ENCODE results near the gene OVOL1.

- no peak for TF ChIP-seq POLR2A (IDR thresholded peaks at IDR 0.05; ENCODE audit: extremely low read depth, insufficient read length)
- TF ChIP-seq, protein P1, sequence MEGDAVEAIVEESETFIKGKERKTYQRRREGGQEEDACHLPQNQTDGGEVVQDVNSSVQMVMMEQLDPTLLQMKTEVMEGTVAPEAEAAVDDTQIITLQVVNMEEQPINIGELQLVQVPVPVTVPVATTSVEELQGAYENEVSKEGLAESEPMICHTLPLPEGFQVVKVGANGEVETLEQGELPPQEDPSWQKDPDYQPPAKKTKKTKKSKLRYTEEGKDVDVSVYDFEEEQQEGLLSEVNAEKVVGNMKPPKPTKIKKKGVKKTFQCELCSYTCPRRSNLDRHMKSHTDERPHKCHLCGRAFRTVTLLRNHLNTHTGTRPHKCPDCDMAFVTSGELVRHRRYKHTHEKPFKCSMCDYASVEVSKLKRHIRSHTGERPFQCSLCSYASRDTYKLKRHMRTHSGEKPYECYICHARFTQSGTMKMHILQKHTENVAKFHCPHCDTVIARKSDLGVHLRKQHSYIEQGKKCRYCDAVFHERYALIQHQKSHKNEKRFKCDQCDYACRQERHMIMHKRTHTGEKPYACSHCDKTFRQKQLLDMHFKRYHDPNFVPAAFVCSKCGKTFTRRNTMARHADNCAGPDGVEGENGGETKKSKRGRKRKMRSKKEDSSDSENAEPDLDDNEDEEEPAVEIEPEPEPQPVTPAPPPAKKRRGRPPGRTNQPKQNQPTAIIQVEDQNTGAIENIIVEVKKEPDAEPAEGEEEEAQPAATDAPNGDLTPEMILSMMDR (IDR thresholded peaks at IDR 0.05; ENCODE audit: low read depth, low read length): no peak
Observed at GRCh38 chr11:65777821-65778361, 9.0 kb upstream of the OVOL1 start.
